ENCODE measurements around the gene SPPL2A.
"Not testable (repeated sequence)": the region's sequence is repeated elsewhere in the genome, so short reads cannot be mapped to it uniquely, and the experiment has no call there.

SPPL2A gene

DNA sequence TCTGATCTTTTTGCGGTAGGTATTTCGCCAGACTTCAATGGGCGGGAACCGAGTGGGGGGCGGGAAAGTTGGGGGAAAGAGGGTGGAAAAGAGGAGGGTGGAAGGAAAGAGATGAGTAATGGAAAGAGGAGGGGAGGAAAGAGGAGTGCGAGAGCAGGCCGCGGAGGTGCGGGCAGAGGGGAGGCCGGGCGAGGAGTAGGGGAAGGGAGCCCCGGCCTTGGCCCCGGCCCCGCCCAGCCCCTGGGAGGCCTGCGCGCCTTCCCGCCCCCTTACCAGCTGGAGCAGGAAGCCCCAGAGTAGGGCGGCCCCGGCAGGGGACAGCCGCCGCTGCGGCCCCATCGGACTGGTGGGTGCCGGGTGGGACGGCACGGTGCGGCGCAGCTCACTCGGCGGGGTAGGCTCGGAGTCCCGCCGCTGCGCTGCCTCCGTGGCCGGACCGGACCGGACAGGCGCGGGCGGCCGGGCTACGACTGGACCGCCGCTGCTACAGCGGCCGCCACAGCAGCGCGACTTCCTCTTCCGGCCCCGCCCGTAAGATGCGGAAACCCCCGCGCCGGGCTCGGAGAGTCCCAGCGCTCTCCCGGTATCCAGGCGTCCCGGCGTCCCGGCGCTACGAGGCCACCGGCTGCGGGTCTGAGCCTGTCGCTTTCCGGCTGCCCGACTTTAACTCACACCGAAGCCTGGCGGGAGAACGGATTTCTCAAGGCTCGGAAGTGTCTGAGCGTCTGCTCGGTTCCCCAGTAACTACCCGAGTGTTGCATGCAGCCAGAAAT is at the start of gene SPPL2A:
SPPL2A (minus strand) TSS at position 512 of the 773 bp plus-strand sequence; CDS start at position 339, 173 bp downstream.
- peak; percentile 15 for FAIRE-seq

- FAIRE-seq: no peak
Observed at GRCh38 chr15:50814634-50815033, 49.1 kb upstream of the SPPL2A start.

GRCh38 chr15:50813865-50814264 is 48.4 kb upstream of the SPPL2A start:
- FAIRE-seq: no peak

GRCh38 chr15:50813089-50813488 is 47.6 kb upstream of the SPPL2A start:
- no peak for FAIRE-seq

DNA sequence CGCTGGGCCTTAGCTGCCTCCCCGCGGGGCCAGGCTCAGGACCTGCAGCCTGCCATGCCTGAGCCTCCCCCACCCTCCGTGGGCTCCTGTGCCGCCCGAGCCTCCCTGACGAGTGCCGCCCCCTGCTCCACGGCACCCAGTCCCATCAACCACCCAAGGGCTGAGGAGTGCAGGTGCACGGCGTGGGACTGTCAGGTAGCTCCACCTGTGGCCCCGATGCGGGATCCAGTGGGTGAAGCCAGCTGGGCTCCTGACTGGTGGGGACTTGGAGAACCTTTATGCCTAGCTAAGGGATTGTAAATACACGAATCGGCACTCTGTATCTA is 46.6 kb upstream of the SPPL2A start:
- not testable (repeated sequence) for FAIRE-seq

GRCh38 chr15:50811461-50812180 is 46.1 kb upstream of the SPPL2A start:
- not testable (repeated sequence) for FAIRE-seq

DNA sequence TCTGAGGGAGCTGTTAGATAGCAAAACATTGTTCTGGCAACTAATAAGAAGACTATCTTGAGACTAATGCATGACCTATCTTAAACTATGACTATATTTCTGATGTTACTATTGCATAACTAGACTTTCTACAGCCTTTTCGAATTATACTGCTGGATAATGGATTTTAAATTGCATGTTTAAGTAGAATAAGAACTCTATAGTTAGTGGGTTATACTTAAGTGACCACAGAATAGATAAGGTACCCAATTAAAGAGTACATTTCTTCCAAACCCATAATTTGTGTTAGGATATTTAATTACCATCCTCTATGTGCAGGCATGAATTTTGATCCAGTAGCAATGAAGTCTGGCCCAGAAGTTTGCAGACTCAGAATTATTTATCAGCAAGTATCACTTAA is 44.6 kb upstream of the SPPL2A start:
- FAIRE-seq: no peak

GRCh38 chr15:50808728-50809127 is 43.2 kb upstream of the SPPL2A start:
- no peak for FAIRE-seq

GRCh38 chr15:50803479-50804180 is 38.1 kb upstream of the SPPL2A start:
- FAIRE-seq: no peak

DNA sequence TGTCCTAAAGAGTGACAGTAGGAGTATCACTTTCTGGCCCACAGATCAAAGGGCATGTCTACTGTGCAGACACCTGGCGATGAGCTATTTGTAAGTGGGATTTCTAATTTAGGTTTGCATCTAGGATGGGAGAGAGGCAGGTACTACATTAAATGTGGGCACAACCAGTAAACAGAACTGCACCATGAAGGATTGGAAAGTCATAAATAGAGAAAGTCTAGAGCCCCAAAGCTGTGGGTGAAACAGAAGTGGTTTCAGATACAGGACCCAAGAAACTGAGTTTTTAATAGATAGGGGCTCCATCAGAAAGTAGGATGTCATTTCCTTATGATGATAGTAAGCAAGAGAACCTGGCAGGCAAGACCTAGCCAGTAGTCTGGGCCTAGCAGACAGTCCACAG is 35.2 kb upstream of the SPPL2A start:
- no peak for FAIRE-seq

DNA sequence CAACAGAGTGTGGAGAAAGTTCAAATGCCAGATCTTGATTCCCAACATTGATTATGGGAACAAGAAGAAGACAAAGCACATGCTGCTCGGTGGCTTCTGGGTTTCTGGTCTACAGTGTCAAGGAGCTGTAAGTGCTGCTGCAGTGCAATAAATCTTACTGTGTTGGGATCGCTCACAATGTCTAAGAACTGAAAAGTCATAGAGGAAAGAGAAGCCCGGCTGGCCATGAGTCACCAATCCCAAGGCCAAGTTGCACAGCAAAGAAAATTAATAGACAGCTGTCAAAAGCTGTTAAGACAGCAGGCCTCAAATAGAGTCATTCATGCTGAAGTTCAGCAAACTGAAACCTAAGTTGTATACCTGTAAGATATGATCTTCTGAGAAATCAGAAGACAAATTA is 33.2 kb upstream of the SPPL2A start:
- FAIRE-seq: no peak

- FAIRE-seq: no peak
Observed at GRCh38 chr15:50797926-50798325, 32.4 kb upstream of the SPPL2A start.

DNA sequence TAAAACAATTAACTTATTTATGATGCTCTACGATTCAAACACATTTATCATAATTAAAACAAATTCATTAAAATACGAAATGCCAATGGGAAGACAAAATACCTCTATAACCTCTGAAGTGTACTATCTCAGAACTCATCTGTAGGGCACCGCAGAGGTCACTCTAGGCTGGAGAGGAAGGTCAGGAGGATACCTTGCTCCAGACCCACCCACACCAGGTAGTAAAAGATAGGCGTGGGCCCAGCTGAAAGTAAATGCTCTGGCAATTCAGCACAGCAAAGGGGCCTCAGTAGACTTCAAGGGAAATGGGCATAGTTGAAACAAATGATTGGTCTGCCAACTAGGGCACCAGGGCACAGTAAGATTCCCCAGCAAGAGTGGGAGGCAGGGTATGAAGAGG is 26.0 kb upstream of the SPPL2A start:
- FAIRE-seq: no peak

GRCh38 chr15:50790778-50791453 is 25.4 kb upstream of the SPPL2A start:
- no peak for FAIRE-seq

DNA sequence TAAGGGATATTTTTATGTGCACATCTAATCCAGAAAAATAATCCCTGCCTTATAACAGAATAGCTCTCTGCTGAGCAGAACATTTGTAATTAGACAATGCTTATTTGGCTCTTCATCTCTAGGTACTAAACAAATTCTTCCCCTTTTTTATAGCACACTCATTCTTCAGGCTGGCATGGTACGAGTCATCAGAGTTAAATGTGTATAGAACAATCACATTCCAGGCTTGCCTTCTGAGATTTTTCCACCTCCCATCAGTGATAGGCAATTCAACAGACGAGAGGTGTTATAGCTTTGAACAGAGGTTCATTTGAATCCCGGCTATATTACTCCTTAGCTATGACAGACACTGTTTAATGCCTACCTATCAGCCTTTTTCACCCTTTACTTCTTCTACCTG is 21.4 kb upstream of the SPPL2A start:
- FAIRE-seq: no peak

- FAIRE-seq: no peak
Observed at GRCh38 chr15:50786438-50786837, 20.9 kb upstream of the SPPL2A start.

DNA sequence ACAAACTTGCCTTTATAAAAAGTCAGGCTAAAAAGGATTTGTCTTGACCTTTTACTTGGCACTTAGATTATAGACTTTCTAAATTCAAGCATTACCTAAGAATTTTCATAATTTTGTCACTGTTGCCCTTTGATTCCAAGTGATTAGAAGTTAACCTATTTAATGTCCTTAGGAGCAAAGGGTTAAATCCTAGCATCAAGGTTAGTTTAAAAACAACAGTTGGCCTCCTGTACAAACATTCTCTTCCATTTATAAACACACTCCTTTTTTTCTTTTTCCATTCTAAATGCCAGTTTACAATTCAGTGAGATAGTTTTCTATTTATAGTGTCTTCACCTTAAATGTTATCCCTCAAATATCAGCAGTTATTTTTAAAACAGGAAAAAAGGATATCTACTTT is 18.4 kb upstream of the SPPL2A start:
- FAIRE-seq: no peak

DNA sequence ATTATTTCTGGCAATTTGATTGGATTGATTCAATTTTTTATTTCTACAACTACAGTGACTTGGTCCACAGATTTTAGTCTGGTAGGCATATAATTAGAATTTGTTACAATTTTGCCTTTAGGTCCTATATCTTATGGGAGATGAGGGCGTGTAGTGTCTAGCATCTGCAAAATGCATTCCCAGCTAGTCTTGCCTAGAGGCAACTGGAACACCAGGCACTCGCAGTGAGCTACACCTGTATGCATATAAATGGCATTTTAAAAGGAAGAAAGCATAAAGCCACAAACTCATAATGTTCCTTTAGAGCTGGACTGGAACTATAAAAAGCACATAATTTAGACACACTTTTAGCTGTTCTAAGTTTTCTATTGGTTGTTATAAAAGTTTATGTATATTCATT is 17.9 kb upstream of the SPPL2A start:
- no peak for FAIRE-seq

- FAIRE-seq: no peak
Observed at GRCh38 chr15:50778086-50778485, 12.6 kb upstream of the SPPL2A start.

DNA sequence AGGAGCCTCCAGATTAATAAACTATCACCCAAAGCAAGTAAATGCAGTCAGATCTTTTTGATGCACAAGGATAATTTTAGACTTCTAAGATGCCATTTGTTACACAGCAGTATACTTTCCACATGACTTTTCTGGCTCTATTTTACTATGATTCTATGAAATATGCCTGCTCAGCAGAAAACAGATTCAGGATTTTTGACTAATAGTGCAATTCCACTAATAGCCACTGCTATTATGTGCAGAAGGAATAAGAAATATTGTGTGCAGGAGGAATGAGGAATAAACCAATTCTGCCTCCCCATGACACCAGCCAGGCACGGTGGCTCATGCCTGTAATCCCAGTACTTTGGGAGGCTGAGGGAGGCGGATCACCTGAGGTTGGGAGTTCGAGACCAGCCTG is 11.5 kb upstream of the SPPL2A start:
- FAIRE-seq: no peak

- no peak for FAIRE-seq
Observed at GRCh38 chr15:50774450-50774849, 8.9 kb upstream of the SPPL2A start.

- no peak for FAIRE-seq
Observed at GRCh38 chr15:50773389-50773788, 7.9 kb upstream of the SPPL2A start.

- FAIRE-seq: no peak
Observed at GRCh38 chr15:50767332-50767861, 1.9 kb upstream of the SPPL2A start.

Measured in G401.6 (cell line).